ENCODE measurements around the gene AFTPH. TPM values are rescaled to one million over a fixed set of nuclear protein-coding genes. Genes with fewer than 3 reads are reported as not detected.

Gene AFTPH
- total RNA-seq, 4 donors from 2014 or later, result 23.0 to 35.5 (median 27.7) TPM

DNA sequence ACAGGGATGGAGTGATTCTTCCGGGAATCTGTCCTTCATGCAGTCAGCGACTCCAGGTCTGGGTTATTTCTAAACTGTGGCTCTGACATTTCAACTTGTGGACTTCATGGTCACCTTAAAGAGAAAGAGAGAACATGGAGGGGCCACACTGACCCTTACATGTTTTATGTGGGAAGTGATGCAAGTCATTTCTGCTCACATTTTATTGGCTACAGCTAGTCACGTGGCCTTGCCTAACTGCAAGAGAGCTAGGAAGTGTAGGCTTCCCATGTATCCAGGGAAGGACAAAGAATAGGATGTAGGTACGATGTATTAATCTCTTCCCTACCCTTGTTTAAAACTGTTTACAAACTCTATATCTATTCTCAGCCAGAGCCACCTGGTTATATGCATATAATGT is 30.3 kb upstream of the AFTPH start:
- DNase-seq (ENCODE audit: low spot score) (no peak), ATAC-seq (ENCODE audit: low FRiP score) (no peak)
- TF ChIP-seq, protein P1, sequence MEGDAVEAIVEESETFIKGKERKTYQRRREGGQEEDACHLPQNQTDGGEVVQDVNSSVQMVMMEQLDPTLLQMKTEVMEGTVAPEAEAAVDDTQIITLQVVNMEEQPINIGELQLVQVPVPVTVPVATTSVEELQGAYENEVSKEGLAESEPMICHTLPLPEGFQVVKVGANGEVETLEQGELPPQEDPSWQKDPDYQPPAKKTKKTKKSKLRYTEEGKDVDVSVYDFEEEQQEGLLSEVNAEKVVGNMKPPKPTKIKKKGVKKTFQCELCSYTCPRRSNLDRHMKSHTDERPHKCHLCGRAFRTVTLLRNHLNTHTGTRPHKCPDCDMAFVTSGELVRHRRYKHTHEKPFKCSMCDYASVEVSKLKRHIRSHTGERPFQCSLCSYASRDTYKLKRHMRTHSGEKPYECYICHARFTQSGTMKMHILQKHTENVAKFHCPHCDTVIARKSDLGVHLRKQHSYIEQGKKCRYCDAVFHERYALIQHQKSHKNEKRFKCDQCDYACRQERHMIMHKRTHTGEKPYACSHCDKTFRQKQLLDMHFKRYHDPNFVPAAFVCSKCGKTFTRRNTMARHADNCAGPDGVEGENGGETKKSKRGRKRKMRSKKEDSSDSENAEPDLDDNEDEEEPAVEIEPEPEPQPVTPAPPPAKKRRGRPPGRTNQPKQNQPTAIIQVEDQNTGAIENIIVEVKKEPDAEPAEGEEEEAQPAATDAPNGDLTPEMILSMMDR (IDR thresholded peaks at IDR 0.05), result no peak

DNA sequence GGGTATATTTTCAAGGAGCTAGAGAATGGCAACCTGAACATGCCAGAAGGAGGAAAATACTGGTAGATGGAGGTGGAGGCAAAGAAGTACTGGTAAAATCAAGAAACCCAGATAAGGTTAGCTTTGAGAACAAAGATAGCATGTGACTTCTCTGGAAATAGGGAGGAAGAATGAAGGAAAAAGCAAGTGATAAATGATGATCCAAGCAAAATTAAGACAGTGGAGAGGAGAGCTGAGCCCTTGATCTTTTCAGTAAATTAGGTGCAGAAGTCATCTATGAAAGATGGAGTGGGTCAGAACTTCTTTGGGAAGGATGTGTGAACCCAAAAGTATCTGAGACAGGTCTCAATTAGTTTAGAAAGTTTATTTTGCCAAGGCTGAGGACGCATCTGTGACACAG is 25.7 kb upstream of the AFTPH start:
- DNase-seq (ENCODE audit: low spot score) (no peak), ATAC-seq (ENCODE audit: low FRiP score) (no peak)
- TF ChIP-seq, protein P1 (IDR thresholded peaks at IDR 0.05), result no peak

DNA sequence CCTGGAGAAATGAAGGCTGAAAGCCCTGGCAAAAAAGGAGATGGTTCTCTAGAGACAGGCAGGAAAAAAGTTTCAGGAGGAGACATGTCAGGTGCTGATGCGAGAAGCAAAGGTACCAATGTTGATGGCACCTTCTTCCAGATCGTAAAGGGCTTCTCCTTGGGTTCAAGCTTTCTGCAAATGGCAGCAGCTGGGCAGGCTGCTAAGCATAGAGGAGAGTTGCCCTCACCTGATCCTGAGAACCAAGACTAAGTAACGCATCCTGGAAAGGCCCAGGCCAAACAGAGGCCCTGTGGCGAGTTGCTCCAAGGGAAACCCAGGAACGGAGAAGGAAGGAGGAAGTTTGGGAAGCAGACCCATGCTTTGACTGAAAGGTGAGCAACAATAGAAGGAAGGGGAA is 23.6 kb upstream of the AFTPH start:
- ATAC-seq (ENCODE audit: low FRiP score) (no peak), DNase-seq (ENCODE audit: low spot score) (no peak)
- TF ChIP-seq, protein P1 (IDR thresholded peaks at IDR 0.05), result no peak

DNA sequence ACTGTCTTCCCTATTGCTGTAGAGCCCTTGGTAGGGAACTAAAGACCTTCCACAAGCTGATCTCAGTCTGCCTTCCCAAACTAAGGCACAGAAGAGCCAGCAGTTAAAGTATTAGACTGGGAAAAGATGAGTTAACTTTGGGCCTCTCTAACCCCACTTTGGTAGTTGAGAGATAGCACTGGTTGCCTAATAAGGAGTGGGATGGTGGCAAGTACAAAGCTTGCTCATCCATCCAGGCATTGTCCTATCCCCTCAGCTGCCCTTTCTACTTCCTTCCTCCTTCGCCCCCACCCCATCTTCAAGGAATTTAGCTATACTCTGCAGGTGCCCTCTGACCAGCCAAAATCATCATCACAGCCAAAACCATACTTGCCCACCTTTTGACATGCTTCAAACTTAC is 22.2 kb upstream of the AFTPH start:
- no peak for DNase-seq (ENCODE audit: low spot score)
- ATAC-seq (ENCODE audit: low FRiP score), result no peak
- TF ChIP-seq, protein P1 (IDR thresholded peaks at IDR 0.05), result no peak

DNA sequence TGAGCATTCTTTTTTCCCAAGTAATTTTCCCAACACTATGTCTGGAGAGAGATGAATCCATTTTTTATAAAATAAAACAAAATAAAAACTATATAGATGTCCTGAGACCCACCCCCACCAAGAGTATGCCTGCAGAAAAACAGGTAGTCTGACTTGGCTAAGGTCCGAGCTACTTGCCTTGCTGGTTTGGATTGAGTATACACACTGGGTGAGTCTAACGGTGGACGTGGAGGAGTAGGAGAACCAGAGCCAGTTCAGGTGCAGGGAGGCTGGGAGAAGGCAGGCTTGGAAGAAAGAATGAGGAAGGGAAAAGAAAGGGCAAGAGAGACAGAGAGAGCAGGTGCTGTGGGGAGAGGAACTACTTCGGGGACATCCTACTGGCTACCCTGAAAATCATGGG is 21.3 kb upstream of the AFTPH start:
- ATAC-seq (ENCODE audit: low FRiP score) (no peak), DNase-seq (ENCODE audit: low spot score) (no peak)
- TF ChIP-seq, protein P1 (IDR thresholded peaks at IDR 0.05), result no peak

DNA sequence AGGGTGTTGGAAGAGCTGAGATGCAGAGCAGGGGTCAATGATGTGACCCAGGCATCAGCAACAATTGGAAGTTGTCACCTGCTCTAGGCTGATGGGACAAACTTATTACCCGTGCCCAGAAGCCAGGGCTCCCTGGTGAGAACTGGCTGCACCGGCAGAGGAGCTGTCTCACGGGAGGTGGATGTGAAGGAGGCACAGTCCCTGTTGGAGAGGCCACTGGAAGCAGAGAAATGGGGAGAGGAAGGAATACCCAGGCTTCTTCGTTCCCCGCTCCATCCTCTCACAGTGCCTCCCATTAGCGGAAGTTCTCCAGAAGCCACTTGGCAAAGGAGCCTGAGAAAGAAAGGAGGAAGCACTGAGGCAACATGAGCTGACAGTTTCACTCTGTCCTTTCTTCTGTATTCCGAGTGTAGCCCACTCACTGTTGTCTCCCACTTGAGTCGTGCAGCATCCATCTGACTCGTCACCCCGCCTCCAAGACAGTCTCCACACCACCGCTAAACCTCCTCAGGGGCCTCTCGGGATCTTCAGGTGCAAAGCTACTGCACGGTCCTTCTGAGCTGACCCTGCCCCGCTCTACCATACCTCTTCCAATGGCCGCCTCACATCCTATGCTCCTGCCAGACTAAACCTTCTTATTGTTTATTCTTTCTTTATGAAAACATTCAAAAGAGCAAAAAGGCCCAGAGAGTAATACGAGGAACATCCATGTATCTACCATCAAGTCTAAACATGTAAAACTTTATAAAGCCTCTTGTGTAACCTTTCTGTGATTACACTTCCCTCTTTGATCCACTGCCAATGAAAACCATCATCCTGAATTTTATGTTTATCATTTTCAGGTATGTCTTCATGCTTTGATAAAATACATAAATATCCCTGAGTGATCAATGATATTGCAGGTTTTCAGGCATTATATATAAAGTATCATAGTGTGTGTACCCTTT is 19.1 kb upstream of the AFTPH start:
- ATAC-seq (ENCODE audit: low FRiP score), result no peak
- DNase-seq (ENCODE audit: low spot score), result no peak
- TF ChIP-seq, protein P1 (IDR thresholded peaks at IDR 0.05), result no peak

DNA sequence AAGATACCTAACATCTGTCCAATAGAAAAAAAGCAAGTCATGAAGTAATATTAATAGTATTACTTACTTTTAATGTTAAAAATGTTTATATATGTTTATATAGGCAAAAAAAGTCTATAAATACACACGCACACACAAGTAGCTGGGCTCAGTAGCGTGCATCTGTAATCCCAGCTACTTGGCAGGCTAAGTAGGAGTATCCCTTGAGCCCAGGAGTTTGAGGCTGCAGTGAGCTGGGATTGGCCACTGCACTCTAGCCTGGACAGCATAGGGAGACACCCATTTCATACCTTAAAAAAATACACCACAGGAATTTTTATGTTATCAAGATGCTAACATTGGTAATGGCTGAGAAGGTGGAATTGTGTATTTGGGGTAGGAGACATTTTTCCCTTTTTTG is 17.4 kb upstream of the AFTPH start:
- TF ChIP-seq, protein P1 (IDR thresholded peaks at IDR 0.05), result no peak
- DNase-seq (ENCODE audit: low spot score), result no peak
- no peak for ATAC-seq (ENCODE audit: low FRiP score)

All from omental fat pad (tissue), 4 donors.